Glomerular visceral epithelial cell (primary cell): ENCODE results near the gene RFPL1.
A peak's percentile ranks its signal among the peaks of the same experiment; 100 is the strongest.
"Not testable (repeated sequence)": the region's sequence is repeated elsewhere in the genome, so short reads cannot be mapped to it uniquely, and the experiment has no call there.

Source experiments
- DNase-seq: peaks from one replicate; pipeline ENCODE4 v3.0.0-alpha.2; 2016; ENCODE audit errors: extremely low spot score

The RFPL1 gene

GRCh38 chr22:29438283-29438682 lies at the start of gene RFPL1:
Gene RFPL1 (plus strand): TSS chr22:29438583.
- DNase-seq = not testable (repeated sequence)

- no peak for DNase-seq
Measured at GRCh38 chr22:29388759-29389090, 49.7 kb upstream of the RFPL1 start.

GRCh38 chr22:29390270-29390669 lies 48.1 kb upstream of the RFPL1 start:
- DNase-seq = no peak

GRCh38 chr22:29391546-29391945 lies 46.8 kb upstream of the RFPL1 start:
- no peak for DNase-seq

- no peak for DNase-seq
Measured at GRCh38 chr22:29393019-29393608, 45.3 kb upstream of the RFPL1 start.

GRCh38 chr22:29394931-29395581 lies 43.3 kb upstream of the RFPL1 start:
- peak; percentile 76 for DNase-seq

- DNase-seq = no peak
Measured at GRCh38 chr22:29396126-29396525, 42.3 kb upstream of the RFPL1 start.

- DNase-seq = no peak
Measured at GRCh38 chr22:29397791-29398190, 40.6 kb upstream of the RFPL1 start.

GRCh38 chr22:29400576-29400975 lies 37.8 kb upstream of the RFPL1 start:
- no peak for DNase-seq

- DNase-seq = not testable (repeated sequence)
Measured at GRCh38 chr22:29401538-29401937, 36.8 kb upstream of the RFPL1 start.

- no peak for DNase-seq
Measured at GRCh38 chr22:29408940-29409339, 29.4 kb upstream of the RFPL1 start.

- DNase-seq = not testable (repeated sequence)
Measured at GRCh38 chr22:29411569-29412211, 26.7 kb upstream of the RFPL1 start.

GRCh38 chr22:29412772-29413171 lies 25.6 kb upstream of the RFPL1 start:
- DNase-seq = not testable (repeated sequence)

- peak; percentile 6 for DNase-seq
Measured at GRCh38 chr22:29414951-29415591, 23.3 kb upstream of the RFPL1 start.

- DNase-seq = not testable (repeated sequence)
Measured at GRCh38 chr22:29418704-29419103, 19.7 kb upstream of the RFPL1 start.

GRCh38 chr22:29426476-29426875 lies 11.9 kb upstream of the RFPL1 start:
- DNase-seq = no peak

- DNase-seq = no peak
Measured at GRCh38 chr22:29427176-29427760, 11.1 kb upstream of the RFPL1 start.

- DNase-seq = no peak
Measured at GRCh38 chr22:29431986-29432385, 6.4 kb upstream of the RFPL1 start.

- DNase-seq = no peak
Measured at GRCh38 chr22:29433856-29434255, 4.5 kb upstream of the RFPL1 start.

- no peak for DNase-seq
Measured at GRCh38 chr22:29434288-29434687, 4.1 kb upstream of the RFPL1 start.

- no peak for DNase-seq
Measured at GRCh38 chr22:29435236-29436136, 2.9 kb upstream of the RFPL1 start.
